KMS-11 (cell line): ENCODE data around the gene MMP14.
A peak's percentile ranks its signal among the peaks of the same experiment; 100 is the strongest.

Source experiments
- H2AFZ ChIP-seq: fragments of 200-600 bp; sonication (generic); 2 replicates; pipeline ENCODE4 v1.6.1; 2016; ENCODE audit warnings: antibody characterized with exemption, mixed run types, low read depth
- H3K27ac ChIP-seq: fragments of 200-600 bp; sonication (generic); 2 replicates; pipeline ENCODE4 v1.6.1; 2016; ENCODE audit warnings: mild to moderate bottlenecking, mixed run types
- H3K27me3 ChIP-seq: fragments of 200-600 bp; sonication (generic); 2 replicates; pipeline ENCODE4 v1.6.1; 2017; ENCODE audit warnings: mild to moderate bottlenecking, low read depth, mixed run types, moderate library complexity; ENCODE audit not compliant: insufficient read depth
- H3K36me3 ChIP-seq: fragments of 200-600 bp; sonication (generic); 2 replicates; pipeline ENCODE4 v1.6.1; 2017; ENCODE audit warnings: mild to moderate bottlenecking, mixed run types; ENCODE audit not compliant: insufficient read depth
- H3K4me1 ChIP-seq: fragments of 200-600 bp; sonication (generic); 2 replicates; pipeline ENCODE4 v1.6.1; 2016; ENCODE audit warnings: mild to moderate bottlenecking, low read depth, mixed run types; ENCODE audit not compliant: poor library complexity, severe bottlenecking
- H3K4me2 ChIP-seq: fragments of 200-600 bp; sonication (generic); 2 replicates; pipeline ENCODE4 v1.7.0; 2016; ENCODE audit warnings: mild to moderate bottlenecking, mixed run types
- H3K4me3 ChIP-seq: fragments of 200-600 bp; sonication (generic); IDR thresholded peaks from 2 replicates; pipeline ENCODE4 v1.6.1; 2017; ENCODE audit warnings: low read depth, low read length, mixed read lengths; ENCODE audit not compliant: insufficient read depth
- H3K79me2 ChIP-seq: fragments of 200-600 bp; sonication (generic); 2 replicates; pipeline ENCODE4 v1.6.1; 2016; ENCODE audit warnings: low read depth, mixed run types; ENCODE audit not compliant: insufficient read depth
- H3K9ac ChIP-seq: fragments of 200-600 bp; sonication (generic); 2 replicates; pipeline ENCODE4 v1.6.1; 2016; ENCODE audit warnings: mild to moderate bottlenecking, mixed run types
- H4K20me1 ChIP-seq: fragments of 200-600 bp; sonication (generic); 2 replicates; pipeline ENCODE4 v1.6.1; 2016; ENCODE audit warnings: mild to moderate bottlenecking, mixed run types; ENCODE audit not compliant: insufficient read depth
- TF ChIP-seq, protein P1 (sequence below): fragments of 200-600 bp; sonication (generic); conservative IDR thresholded peaks from 2 replicates; pipeline ENCODE4 v1.6.1; 2017; ENCODE audit warnings: low read depth, mild to moderate bottlenecking, antibody characterized with exemption, low read length, moderate library complexity, mixed read lengths

Gene MMP14

DNA sequence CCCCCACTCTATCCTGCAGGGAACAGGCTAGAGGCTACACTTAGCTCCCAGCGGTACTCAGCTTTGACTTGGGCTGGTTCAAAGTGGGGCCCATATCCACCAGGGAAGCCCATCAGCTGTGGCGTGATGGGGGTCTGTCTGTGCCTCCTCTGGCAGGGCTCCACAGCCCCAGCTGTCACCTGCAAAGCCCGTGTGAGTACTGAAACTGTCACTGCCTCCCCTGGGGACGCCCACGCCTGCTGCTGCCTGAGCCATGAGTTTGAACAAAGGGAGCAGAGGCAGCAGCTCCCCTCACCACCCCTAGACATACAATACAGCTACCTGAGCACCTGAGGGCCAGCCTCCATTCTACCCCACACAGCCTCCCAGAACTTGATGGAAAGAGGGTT, 51.6 kb downstream of the MMP14 start:
- H3K27me3 ChIP-seq: no peaks in the 10 kb centered on the region
- TF ChIP-seq, protein P1, sequence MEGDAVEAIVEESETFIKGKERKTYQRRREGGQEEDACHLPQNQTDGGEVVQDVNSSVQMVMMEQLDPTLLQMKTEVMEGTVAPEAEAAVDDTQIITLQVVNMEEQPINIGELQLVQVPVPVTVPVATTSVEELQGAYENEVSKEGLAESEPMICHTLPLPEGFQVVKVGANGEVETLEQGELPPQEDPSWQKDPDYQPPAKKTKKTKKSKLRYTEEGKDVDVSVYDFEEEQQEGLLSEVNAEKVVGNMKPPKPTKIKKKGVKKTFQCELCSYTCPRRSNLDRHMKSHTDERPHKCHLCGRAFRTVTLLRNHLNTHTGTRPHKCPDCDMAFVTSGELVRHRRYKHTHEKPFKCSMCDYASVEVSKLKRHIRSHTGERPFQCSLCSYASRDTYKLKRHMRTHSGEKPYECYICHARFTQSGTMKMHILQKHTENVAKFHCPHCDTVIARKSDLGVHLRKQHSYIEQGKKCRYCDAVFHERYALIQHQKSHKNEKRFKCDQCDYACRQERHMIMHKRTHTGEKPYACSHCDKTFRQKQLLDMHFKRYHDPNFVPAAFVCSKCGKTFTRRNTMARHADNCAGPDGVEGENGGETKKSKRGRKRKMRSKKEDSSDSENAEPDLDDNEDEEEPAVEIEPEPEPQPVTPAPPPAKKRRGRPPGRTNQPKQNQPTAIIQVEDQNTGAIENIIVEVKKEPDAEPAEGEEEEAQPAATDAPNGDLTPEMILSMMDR: no peak
- H3K79me2 ChIP-seq: no peaks in the 10 kb centered on the region
- H3K4me2 ChIP-seq: peak overlapping the region; percentile 85
- H3K36me3 ChIP-seq: no peaks in the 10 kb centered on the region
- H2AFZ ChIP-seq: 0 out of 2 replicates have a peak overlapping the region, but pooled peaks have one; percentile 10
- H3K27ac ChIP-seq: peak overlapping the region; percentile 86
- no peaks in the 10 kb centered on the region for H4K20me1 ChIP-seq
- H3K9ac ChIP-seq: peak overlapping the region; percentile 70; the same call in 1 of the 2 replicates
- peaks cover 54% of the 10 kb centered on the region for H3K4me1 ChIP-seq
- H3K4me3 ChIP-seq: no peak overlapping the region

DNA sequence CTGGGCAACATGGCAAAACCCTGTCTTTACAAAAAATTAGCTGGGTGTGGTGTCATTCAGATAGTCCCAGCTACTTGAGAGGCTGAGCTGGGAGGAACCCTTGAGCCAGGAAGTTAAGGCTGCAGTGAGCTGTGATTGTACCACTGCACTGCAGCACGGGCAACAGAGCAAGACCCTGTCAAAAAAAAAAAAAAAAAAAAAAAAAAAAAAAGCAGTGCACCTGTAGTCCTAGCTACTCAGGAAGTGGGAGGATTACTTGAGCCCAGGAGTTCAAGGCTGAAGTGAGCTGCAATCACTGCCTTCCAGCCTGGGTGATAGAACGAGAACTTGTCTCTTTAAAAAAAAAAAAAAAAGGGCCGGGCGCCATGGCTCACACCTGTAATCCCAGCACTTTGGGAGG, 52.3 kb downstream of the MMP14 start:
- Histone ChIP-seq H3K4me2 (peak overlapping the region; percentile 85), H4K20me1 (no peaks in the 10 kb centered on the region), H2AFZ (no peak overlapping the region), H3K79me2 (no peaks in the 10 kb centered on the region), H3K27ac (peak overlapping the region; percentile 86), H3K4me3 (no peak overlapping the region), H3K9ac (peak overlapping the region; percentile 70; the same call in 1 of the 2 replicates), H3K36me3 (no peaks in the 10 kb centered on the region), H3K27me3 (no peaks in the 10 kb centered on the region), H3K4me1 (peaks cover 48% of the 10 kb centered on the region)
- TF ChIP-seq, protein P1: no peak

DNA sequence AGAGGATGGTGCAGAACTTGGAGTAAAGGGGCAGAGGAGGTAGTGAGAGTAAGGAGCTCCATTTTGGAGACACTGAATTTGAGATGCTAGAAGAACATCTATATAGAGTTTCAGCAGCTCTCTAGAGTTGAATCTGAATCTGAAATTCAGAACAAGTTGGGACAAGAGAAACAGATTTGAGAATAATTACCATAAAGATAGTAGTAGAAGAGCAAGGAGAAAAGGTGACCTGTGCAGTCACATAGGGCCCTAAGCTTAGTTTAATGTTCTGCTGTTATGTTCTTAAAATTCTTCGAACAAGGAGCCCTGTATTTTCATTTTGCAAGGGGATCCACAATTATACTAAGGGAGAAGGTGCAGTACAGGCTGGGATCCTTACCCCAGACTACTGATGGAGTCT, 54.0 kb downstream of the MMP14 start:
- no peaks in the 10 kb centered on the region for H3K79me2 ChIP-seq
- no peaks in the 10 kb centered on the region for H3K36me3 ChIP-seq
- TF ChIP-seq, protein P1: no peak
- H3K4me3 ChIP-seq: no peak overlapping the region
- H3K27ac ChIP-seq: no peak overlapping the region
- peaks cover 30% of the 10 kb centered on the region for H3K4me1 ChIP-seq
- 0 out of 2 replicates have a peak overlapping the region, but pooled peaks have one; percentile 9 for H3K4me2 ChIP-seq
- H2AFZ ChIP-seq: no peak overlapping the region
- H3K27me3 ChIP-seq: no peaks in the 10 kb centered on the region
- H4K20me1 ChIP-seq: no peaks in the 10 kb centered on the region
- no peak overlapping the region for H3K9ac ChIP-seq

DNA sequence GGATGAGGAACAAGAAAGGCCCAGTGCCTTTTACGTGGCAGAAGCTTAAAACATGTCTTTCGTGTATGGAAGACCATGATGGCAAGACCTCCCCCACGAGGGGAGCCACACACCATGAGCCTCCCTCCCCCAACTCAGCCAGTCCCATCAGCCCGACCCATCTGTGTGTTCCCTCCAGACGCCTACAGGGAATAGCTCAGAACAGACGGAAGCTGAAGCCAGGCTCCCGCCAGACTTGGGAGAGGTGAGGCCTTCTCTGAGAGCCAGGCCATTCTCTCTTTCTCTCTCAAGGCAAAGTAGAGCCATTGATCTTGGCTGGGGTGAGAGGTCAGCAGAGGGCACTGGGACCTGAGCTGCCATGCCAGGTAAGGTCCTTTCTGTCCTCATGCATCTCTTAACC, 56.1 kb downstream of the MMP14 start:
- no peaks in the 10 kb centered on the region for H4K20me1 ChIP-seq
- no peaks in the 10 kb centered on the region for H3K36me3 ChIP-seq
- TF ChIP-seq, protein P1: no peak
- no peaks in the 10 kb centered on the region for H3K27me3 ChIP-seq
- no peak overlapping the region for H3K9ac ChIP-seq
- no peak overlapping the region for H3K4me2 ChIP-seq
- no peak overlapping the region for H2AFZ ChIP-seq
- peaks cover 21% of the 10 kb centered on the region for H3K4me1 ChIP-seq
- H3K4me3 ChIP-seq: no peak overlapping the region
- H3K27ac ChIP-seq: no peak overlapping the region
- no peaks in the 10 kb centered on the region for H3K79me2 ChIP-seq

DNA sequence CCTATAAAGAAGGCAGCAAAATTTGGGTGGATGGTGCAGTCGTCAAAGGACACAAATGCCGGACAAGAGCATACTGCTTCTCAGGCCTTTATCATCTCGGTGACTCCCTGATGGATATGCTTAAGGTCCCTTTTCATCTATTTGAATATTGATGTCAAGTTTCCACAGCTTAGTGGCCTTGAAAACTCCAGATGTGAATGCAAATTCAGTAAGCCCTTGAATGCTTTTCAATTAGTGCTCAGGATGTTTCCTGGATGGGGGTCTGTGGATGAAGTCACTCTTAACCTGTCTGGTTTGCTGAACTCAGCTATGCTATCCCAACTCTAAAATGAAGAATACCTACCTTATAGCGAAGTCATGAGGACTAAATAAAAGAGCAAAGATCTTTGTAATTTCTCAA, 57.3 kb downstream of the MMP14 start:
- H3K27me3 ChIP-seq: no peaks in the 10 kb centered on the region
- H3K4me2 ChIP-seq: no peak overlapping the region
- H4K20me1 ChIP-seq: no peaks in the 10 kb centered on the region
- peaks cover 15% of the 10 kb centered on the region for H3K4me1 ChIP-seq
- no peak overlapping the region for H3K4me3 ChIP-seq
- TF ChIP-seq, protein P1: no peak
- H3K79me2 ChIP-seq: no peaks in the 10 kb centered on the region
- no peaks in the 10 kb centered on the region for H3K36me3 ChIP-seq
- H2AFZ ChIP-seq: no peak overlapping the region
- H3K27ac ChIP-seq: no peak overlapping the region
- H3K9ac ChIP-seq: no peak overlapping the region
